Measurements from ENCODE around the gene FGG. TPM values are rescaled to one million over a fixed set of nuclear protein-coding genes. Genes with fewer than 3 reads are reported as not detected.

Gene FGG
- total RNA-seq, 4 donors from 2014 or later, result not detected

DNA sequence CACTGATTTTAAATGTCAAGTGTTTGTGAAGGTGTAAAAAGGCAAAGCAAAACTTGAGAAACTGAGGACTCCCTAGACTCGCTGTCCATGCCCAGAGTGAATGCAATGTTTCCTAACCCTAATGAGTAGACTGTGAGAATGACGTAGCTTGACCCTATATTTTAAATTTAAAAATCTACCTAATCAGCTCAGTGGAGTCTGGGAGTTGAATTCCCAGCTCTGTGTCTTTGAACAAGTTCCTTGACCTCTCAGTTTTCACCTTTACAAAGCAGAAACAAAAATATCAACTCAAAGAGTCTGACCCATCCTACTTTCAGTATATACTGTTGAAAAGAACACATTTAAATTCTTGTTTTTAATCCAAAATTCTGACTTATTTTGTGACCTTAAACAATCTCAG, 24.3 kb downstream of the FGG start:
- no peak overlapping the region for H3K4me3 ChIP-seq
- no peaks in the 10 kb centered on the region for H3K36me3 ChIP-seq
- H3K4me1 ChIP-seq, result no peaks in the 10 kb centered on the region
- H3K27ac ChIP-seq (replicated peaks in 1 of 4), result no peak overlapping the region
- H3K27me3 ChIP-seq, result peaks cover 0 to 6% (median 0%) of the 10 kb centered on the region in 4 donors
- DNase-seq (ENCODE audit: extremely low spot score), result no peak
- TF ChIP-seq, protein P1, sequence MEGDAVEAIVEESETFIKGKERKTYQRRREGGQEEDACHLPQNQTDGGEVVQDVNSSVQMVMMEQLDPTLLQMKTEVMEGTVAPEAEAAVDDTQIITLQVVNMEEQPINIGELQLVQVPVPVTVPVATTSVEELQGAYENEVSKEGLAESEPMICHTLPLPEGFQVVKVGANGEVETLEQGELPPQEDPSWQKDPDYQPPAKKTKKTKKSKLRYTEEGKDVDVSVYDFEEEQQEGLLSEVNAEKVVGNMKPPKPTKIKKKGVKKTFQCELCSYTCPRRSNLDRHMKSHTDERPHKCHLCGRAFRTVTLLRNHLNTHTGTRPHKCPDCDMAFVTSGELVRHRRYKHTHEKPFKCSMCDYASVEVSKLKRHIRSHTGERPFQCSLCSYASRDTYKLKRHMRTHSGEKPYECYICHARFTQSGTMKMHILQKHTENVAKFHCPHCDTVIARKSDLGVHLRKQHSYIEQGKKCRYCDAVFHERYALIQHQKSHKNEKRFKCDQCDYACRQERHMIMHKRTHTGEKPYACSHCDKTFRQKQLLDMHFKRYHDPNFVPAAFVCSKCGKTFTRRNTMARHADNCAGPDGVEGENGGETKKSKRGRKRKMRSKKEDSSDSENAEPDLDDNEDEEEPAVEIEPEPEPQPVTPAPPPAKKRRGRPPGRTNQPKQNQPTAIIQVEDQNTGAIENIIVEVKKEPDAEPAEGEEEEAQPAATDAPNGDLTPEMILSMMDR (IDR thresholded peaks at IDR 0.05), result no peak
- TF ChIP-seq EP300 (IDR thresholded peaks at IDR 0.05) (no peak), POLR2AphosphoS5 (IDR thresholded peaks at IDR 0.05) (no peak), POLR2A (IDR thresholded peaks at IDR 0.05; ENCODE audit: low read depth) (no peak)
- intact Hi-C loops (cut with DNase I), result no loop called here
- H3K9me3 ChIP-seq, result no peaks in the 10 kb centered on the region
- 92% methylated on average over 2 of the region's 2 CpGs for WGBS

DNA sequence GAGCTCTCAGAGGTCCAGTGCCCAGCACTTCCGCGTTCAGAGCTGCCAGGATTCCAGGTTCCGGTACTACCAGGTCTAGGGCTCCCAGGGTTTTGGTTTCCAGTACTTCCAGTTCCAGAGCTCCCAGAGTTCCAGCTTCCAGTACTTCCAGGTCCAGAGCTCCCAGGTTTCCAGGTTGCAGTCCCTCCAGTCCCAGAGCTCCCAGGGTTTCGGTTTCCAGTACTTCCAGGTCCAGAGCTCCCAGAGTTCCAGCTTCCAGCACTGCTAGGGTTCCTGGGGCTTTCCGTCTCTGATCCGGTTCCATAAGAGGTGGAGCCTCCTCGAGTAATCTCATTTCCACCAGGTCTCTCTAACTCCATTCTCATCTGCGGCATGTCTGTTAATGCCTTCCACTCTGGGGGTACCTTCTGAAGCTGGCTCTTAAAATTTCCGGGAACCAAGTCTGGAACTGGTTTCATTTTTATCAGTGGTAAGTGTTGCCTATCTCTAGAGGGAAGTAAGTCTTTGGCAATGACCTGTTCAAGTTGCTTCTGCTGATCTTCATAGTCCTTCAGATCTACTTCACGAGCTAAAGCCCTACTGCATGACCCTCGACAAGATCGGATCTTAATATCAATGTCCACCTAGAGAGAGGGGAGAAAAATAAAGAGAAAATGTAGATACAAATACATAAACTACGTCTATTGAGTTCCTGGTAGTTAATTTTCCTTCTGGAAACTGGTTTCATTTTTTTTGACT, 26.0 kb downstream of the FGG start:
- H3K36me3 ChIP-seq, result no peaks in the 10 kb centered on the region
- no peak overlapping the region for H3K27ac ChIP-seq (replicated peaks in 1 of 4)
- no peaks in the 10 kb centered on the region for H3K4me1 ChIP-seq
- no peak overlapping the region for H3K4me3 ChIP-seq
- no peak for DNase-seq (ENCODE audit: extremely low spot score)
- TF ChIP-seq, protein P1 (IDR thresholded peaks at IDR 0.05), result no peak
- peaks cover 0 to 6% (median 0%) of the 10 kb centered on the region in 4 donors for H3K27me3 ChIP-seq
- no peaks in the 10 kb centered on the region for H3K9me3 ChIP-seq
- intact Hi-C loops (cut with DNase I), result no loop called here
- 91% methylated on average over 13 of the region's 13 CpGs for WGBS

GRCh38 chr4:154585369-154586018, 27.0 kb downstream of the FGG start:
- 88% methylated on average over 10 of the region's 10 CpGs for WGBS
- H3K4me1 ChIP-seq, result no peaks in the 10 kb centered on the region
- no peak overlapping the region for H3K4me3 ChIP-seq
- H3K27me3 ChIP-seq, result peaks cover 0 to 2% (median 0%) of the 10 kb centered on the region in 4 donors
- intact Hi-C loops (cut with DNase I), result no loop called here
- H3K27ac ChIP-seq (replicated peaks in 1 of 4), result no peak overlapping the region
- TF ChIP-seq POLR2A (IDR thresholded peaks at IDR 0.05; ENCODE audit: low read depth), result no peak
- no peaks in the 10 kb centered on the region for H3K36me3 ChIP-seq
- H3K9me3 ChIP-seq, result no peaks in the 10 kb centered on the region
- no peak for DNase-seq (ENCODE audit: extremely low spot score)

DNA sequence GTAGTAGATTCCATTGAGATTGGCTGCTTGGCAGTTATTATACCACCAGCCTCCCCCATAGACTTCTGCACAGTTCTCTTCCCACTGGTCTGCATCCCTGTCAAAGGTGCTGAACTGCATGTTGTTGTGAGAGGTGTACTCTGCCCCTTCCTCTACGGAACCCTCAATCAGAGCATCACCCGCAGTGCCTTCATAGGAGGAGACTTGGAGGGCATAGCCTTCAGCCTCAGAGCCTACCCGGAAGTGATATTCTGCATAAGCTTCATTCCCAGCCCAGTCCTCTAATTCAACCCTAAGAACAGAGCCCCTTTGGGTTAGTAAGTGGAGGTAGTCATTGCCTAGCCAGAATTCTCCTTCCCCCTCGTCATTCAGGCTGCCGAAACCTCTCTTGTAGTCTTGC, 28.2 kb downstream of the FGG start:
- Histone ChIP-seq H3K4me3 (no peak overlapping the region), H3K4me1 (no peaks in the 10 kb centered on the region), H3K27ac (replicated peaks in 1 of 4) (no peak overlapping the region), H3K9me3 (no peaks in the 10 kb centered on the region), H3K27me3 (no peaks in the 10 kb centered on the region), H3K36me3 (no peaks in the 10 kb centered on the region)
- intact Hi-C loops (cut with DNase I), result no loop called here
- DNase-seq (ENCODE audit: extremely low spot score), result no peak
- TF ChIP-seq POLR2AphosphoS5 (IDR thresholded peaks at IDR 0.05), result no peak
- TF ChIP-seq POLR2A (IDR thresholded peaks at IDR 0.05; ENCODE audit: low read depth), result no peak
- TF ChIP-seq EP300 (IDR thresholded peaks at IDR 0.05), result no peak
- TF ChIP-seq, protein P1 (IDR thresholded peaks at IDR 0.05), result no peak
- 90% methylated on average over 5 of the region's 5 CpGs for WGBS

- intact Hi-C loops (cut with DNase I), result no loop called here
- Histone ChIP-seq H3K4me3 (no peak overlapping the region), H3K27me3 (no peaks in the 10 kb centered on the region), H3K9me3 (no peaks in the 10 kb centered on the region), H3K36me3 (no peaks in the 10 kb centered on the region), H3K27ac (replicated peaks in 1 of 4) (no peak overlapping the region), H3K4me1 (no peaks in the 10 kb centered on the region)
- DNase-seq (ENCODE audit: extremely low spot score), result no peak
- TF ChIP-seq POLR2A (IDR thresholded peaks at IDR 0.05; ENCODE audit: low read depth) (no peak), POLR2AphosphoS5 (IDR thresholded peaks at IDR 0.05) (no peak), EP300 (IDR thresholded peaks at IDR 0.05) (no peak)
- TF ChIP-seq, protein P1 (IDR thresholded peaks at IDR 0.05), result no peak
Measured at GRCh38 chr4:154583677-154584076, 28.8 kb downstream of the FGG start.
